COLO829 (cell line): ENCODE results near the gene FAM83F.

Experiments
- DNase-seq: peaks from one replicate; pipeline ENCODE4 v3.0.0; 2012; ENCODE audit warnings: low spot score

FAM83F gene

GRCh38 chr22:40065981-40066380 is 71.2 kb downstream of the FAM83F start:
- DNase-seq, result no peak

DNA sequence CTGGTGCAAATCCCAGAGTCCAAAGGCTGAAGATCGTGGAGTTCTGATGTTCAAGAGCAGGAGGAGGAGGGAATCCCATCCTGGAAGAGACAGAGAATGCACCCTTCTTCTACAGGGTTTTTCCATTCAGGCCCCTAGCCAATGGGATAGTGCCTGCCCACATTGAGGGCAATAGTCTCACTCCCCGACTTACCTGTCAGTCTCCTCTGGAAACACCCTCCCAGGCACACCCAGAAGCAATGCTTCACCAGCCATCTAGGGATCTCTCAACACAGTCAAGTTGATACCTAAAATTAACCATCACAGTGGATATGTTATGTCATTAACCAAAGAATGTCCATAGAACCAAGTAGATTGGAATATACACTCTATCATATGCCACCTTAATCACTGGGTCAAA is 72.9 kb downstream of the FAM83F start:
- DNase-seq, result no peak

DNA sequence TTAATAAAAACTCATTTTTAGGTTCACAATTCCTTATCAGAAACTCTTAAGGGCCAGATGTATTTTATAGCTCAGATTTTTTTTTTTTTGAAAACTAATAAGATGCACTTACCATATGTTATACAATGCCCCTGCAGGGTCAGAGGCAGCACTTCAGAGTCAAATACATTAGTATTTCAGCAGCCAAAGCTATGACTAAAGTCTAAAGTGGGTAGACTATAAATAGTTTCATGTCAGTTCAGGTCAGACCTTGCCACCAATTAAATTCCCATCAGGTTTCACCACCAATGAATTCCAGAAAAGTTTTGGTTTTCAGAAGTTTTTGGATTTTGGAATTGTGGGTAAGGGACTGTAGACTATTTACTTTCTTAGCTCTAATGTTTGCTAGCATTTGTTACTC is 75.9 kb downstream of the FAM83F start:
- no peak for DNase-seq

GRCh38 chr22:40071720-40072119 is 77.0 kb downstream of the FAM83F start:
- DNase-seq, result no peak

DNA sequence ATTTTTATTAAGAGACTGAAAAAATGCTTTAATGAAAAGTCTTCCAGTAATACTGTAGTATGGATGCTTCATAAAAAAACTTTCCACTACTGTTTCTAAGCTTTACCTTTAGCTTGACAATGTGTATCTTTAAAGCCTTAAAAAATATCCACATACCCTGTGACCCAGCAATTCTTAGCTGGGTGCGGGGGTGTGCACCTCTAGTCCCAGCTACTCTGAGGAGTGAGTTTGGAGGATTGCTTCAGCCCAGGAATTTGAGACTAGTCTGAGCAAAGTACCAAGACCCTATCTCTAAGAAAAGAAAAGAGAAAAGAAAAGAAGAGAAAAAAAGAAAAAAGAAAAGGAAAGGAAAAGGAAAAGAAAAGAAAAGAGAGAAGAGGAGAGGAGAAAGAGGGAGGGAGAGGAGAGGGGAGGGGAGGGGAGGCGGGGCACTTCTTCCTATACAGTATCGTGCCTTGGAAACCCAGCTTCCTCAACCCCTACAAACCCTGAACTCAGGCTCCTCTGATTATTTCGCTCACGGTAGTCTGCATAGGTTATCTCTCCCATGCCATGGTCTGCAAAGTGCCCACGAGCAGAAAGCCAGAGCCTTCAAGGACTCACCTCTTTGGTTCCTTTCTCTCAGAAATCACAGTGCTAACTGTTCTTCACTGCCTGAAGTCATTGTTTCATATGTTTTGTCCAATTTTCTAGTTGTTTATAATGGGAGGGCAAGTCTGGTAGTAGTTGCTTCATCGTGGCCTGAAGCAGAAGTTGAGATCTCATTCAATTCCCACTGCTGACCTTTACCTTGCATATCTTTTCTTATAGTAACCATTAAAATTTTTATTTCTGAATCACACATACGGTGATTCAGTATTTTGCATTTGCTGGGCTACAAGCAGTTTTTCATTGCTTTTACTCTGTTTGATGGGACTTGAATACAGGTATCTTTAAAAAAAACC is 82.2 kb downstream of the FAM83F start:
- DNase-seq, result no peak

- DNase-seq, result no peak
Measured at GRCh38 chr22:40077646-40078016, 82.9 kb downstream of the FAM83F start.

- DNase-seq, result no peak
Measured at GRCh38 chr22:40081662-40082061, 86.9 kb downstream of the FAM83F start.

DNA sequence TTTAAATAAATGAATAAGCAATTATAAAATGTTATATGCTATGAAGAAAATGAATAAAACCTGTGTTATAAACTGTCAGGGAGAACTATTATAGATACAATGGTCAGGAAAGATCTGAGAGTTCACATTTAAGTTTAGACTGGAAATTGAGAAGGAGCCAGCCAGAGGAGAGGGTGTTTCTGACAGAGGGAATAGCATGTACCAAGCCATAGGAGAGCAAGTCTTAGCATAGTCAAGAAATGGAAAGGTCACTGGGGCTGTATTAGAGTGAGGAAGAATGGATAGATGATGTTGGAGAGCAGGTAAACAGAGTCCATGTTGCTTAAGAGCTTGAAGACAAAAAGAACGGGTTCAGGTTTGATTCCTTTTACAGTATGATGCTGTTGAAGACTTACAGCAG is 87.4 kb downstream of the FAM83F start:
- no peak for DNase-seq

- no peak for DNase-seq
Measured at GRCh38 chr22:40083794-40084193, 89.0 kb downstream of the FAM83F start.

DNA sequence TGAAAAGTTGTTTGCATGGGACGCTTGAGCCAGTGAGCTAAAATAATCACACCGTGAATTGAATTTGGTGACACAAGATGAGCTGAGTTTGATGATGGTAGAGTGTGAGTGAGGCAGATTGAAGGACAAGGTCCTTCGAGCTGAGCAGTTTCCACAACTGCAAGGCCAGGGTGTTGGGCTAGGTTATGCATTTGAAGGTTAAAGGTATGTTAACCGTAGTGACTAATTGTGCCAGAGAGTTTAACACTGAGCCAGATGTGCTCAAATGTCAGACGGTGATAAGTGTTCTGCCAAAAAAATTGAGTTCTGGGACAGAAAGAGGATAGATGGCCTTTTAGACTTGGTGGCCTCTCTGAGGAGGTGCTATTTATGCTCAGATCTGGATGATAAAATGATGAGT is 89.5 kb downstream of the FAM83F start:
- no peak for DNase-seq

- no peak for DNase-seq
Measured at GRCh38 chr22:40088818-40089217, 94.1 kb downstream of the FAM83F start.
